Measurements from ENCODE around the gene INSYN2A.

INSYN2A gene, protein sequence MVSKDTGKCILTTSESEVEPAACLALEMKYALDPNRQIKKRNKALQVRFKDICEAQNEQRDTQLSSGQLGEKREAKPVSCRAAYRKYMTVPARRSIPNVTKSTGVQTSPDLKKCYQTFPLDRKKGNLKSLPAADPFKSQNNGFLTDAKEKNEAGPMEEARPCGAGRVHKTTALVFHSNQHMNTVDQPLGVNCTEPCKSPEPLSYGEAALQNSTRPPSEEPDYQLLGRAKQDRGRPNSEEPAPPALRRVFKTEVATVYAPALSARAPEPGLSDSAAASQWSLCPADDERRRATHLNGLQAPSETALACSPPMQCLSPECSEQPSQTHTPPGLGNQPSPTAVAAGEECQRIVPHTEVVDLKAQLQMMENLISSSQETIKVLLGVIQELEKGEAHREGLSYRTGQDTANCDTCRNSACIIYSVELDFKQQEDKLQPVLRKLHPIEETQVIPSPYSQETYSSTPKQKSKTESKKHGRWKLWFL

DNA sequence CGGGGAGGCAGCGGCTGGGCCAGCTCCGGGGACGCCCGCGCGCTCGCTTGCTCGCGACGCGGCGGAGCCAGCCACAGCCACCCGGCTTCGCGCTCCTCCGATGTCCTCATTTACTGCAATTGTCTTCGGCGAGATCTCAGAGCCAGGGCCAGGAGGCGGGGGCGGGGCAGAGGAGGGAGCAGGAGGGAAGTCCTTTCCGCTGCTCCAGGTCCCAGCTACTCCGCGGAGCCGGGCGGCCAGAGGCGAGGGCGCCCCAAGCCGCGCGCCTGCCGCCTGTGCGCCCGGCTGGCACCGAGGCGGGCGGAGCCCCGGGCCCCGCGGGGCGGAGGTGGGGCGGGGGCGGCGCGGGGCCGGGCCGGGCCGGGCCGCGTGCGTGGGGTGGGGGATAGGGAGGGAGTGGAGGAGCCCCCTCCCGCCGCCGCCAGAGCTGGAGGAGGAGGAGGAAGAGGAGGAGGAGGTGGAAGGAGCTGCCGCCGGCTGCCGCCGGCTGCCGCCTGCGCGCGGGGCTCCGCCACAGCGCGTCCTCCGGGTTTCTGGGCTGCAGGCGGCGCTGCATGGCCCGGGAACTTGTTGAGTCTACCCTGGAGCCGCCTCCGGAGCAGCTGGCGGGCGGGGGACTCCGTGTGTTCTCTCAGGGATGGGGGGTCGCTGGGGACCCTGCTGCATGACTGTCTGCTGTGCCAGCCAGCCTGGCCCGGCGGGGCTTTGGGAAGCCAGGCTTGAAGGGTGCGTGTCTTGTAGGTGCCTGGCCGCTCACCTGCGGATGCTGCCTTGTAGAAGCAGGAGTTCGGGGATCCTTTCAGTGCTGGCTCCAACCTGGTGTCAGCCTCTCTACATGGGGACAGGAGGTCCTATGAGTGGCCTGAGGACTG is at the start of gene INSYN2A:
TSS of gene INSYN2A (minus strand) at position 310 of the 872 bp plus-strand sequence. CDS start 20,196 bp downstream, outside the sequence.
- no peak for DNase-seq (ENCODE audit: low spot score)

GRCh38 chr10:127245456-127245855 is 49.1 kb upstream of the INSYN2A start:
- DNase-seq (ENCODE audit: low spot score) = no peak

DNA sequence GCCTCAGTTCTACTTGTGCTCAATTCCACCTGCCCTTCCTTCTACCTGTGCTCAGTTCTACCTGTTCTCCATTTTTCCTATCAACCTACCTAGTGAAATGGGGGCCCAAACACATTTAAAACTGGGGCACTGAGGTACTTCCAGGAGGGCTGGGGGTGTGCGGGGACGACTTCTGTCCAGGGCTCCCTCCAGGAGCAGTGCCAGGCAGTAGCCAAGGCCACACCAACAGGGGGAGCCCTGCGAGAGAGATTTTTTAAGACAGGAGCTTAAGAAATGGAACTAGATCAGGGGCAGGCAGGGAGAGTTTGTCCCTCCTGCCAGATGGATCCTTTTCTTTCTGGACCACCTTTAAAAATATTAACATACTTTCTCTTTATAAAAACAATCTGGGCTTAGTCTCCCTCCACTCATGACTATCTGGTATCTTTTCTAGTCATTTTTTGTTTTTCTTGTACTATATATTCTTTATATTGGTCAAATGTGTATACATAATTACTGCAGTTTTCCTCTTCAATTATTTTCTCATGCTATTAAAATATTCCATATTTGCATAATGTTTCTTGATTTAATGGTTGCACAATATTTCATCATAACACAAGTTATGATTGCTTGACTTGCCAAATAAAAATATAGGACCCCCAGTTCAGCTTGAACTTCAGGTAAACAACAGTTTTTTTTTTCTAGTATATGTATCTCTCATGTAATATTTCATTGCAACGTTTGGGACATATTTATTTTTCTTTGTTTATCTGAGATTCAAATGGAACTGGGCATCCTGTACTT is 47.3 kb upstream of the INSYN2A start:
- no peak for DNase-seq (ENCODE audit: low spot score)

DNA sequence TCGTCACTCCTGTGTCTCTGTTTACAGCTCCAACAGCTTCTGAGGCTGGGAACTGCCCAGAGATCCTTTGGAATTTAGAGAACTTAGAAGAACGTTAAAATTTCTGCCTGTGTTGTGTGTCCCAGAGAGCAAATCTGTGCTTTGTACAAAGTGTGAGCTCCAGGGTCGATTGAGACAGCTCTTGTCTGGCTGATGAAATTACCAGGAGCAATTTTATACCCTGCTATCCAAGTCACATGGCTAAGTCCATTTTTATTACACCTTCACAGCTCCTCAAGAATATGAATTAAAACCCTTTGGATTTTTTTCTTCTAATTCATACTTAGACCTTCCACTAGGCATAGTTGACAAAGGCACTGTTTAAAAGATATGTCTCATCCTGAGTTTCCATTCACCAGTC is 46.5 kb upstream of the INSYN2A start:
- DNase-seq (ENCODE audit: low spot score) = no peak

DNA sequence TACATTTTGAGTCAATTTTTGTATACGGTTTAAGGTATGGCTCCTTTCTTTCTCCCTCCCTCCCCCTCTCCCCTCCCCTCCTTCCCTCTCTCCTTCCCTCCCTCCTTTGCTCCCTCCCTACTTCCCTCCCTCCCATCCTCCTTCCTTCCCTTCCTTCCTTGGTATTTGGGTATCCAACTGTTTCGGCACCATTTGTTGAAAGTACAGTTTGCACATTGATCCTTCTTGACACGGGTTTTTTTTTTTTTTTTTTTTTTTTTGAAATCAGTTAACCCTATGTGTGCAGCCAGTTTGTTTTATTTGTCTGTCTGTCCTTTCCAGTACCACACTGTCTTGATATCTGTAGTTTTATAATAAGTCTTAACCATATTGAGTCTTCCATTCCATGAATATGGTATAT is 39.9 kb upstream of the INSYN2A start:
- DNase-seq (ENCODE audit: low spot score) = no peak

DNA sequence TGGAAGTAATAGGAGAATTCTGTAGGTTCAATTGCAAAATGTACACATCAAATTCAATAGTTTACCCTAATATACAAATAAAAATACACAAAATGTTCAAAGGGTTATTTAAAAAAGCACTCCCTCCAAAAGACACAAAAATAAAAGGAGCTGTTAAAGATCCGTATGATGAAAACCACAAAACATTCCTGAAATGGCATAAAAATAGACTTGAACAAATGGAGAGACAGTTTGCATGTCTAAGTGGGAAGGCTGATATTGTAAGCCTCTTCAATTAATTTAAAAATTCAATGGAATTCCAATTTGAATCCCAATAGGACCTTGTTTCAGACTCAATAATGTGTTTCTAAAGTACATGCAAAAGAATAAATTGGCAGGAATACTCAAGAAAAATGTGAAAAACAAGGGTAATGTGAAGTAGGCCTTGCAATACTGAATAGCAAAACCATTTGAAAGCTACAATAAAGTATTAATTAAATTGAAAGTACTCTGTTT is 38.0 kb upstream of the INSYN2A start:
- no peak for DNase-seq (ENCODE audit: low spot score)

DNA sequence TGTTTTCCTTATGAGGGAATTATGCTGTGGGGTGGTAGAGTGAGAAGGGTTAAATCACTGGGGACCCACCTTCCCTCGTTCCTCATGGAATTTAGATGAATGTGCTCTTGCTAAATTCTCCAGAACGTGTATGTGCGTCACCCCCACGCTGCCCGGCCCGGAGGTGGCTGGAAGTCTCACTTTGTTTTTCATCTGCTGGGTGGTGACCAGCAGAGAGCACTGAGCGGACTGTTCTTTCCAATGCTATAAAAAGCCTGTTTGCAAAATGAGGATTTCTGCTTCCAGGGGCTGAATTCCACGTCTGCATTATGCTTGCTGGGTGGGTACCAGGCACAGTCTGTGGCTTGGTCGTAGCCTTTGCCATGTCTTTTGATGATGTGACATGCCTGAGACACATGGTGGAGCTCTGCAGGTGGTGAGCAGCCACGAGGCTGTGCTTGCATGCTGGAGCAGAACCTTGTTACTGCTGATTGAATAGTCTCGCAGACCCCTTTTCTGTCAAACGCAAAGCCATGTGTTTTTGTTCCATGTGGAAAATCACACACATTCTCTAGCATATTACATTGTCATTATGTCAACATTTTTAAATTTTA is 31.9 kb upstream of the INSYN2A start:
- no peak for DNase-seq (ENCODE audit: low spot score)

GRCh38 chr10:127227663-127228062 is 31.3 kb upstream of the INSYN2A start:
- no peak for DNase-seq (ENCODE audit: low spot score)

- DNase-seq (ENCODE audit: low spot score) = no peak
Measured at GRCh38 chr10:127227027-127227426, 30.6 kb upstream of the INSYN2A start.

GRCh38 chr10:127221281-127221680 is 24.9 kb upstream of the INSYN2A start:
- DNase-seq (ENCODE audit: low spot score) = no peak

DNA sequence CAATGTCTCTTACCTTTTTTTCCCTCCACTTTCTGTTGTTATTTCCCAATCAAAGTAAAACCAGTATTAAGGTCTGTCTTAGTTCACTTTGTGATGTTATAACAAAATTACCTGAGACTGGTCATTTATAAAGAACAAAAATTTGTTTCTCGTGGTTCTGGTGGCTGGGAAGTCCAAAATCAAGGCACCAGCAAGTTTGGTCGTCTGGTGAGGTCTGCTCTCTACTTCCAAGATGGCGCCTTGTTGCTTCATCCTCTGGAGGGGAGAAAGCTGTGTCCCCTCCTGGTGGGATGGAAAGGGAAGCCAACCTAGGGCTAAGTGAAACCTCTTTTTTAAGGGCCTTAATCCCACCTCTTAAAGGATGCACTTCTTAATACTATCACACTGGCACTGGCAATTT is 22.3 kb upstream of the INSYN2A start:
- no peak for DNase-seq (ENCODE audit: low spot score)

- no peak for DNase-seq (ENCODE audit: low spot score)
Measured at GRCh38 chr10:127216786-127217185, 20.4 kb upstream of the INSYN2A start.

DNA sequence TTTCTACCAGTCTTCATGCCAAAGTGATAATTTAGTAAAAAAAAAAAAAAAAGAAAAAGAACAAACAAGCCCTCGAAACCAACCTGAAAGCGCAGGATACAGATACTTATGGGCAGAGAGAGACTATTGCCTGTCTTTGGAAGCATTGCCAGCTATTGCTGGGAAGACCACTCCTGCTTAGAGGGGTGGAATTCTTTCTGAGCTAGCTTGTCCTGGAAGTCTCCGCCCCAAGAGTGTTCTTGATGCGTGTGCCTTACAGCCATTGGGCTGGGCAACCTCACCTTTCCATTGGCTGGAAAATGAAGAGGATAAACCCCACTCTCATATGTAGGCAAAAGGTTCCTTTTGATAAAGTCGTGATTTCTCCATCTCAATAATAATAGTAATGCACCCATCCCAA is 19.9 kb upstream of the INSYN2A start:
- DNase-seq (ENCODE audit: low spot score) = no peak

GRCh38 chr10:127215866-127216265 is 19.5 kb upstream of the INSYN2A start:
- DNase-seq (ENCODE audit: low spot score) = no peak

GRCh38 chr10:127210936-127211466 is 14.6 kb upstream of the INSYN2A start:
- no peak for DNase-seq (ENCODE audit: low spot score)

GRCh38 chr10:127207081-127207480 is 10.7 kb upstream of the INSYN2A start:
- no peak for DNase-seq (ENCODE audit: low spot score)

GRCh38 chr10:127203067-127203466 is 6.7 kb upstream of the INSYN2A start:
- DNase-seq (ENCODE audit: low spot score) = no peak

DNA sequence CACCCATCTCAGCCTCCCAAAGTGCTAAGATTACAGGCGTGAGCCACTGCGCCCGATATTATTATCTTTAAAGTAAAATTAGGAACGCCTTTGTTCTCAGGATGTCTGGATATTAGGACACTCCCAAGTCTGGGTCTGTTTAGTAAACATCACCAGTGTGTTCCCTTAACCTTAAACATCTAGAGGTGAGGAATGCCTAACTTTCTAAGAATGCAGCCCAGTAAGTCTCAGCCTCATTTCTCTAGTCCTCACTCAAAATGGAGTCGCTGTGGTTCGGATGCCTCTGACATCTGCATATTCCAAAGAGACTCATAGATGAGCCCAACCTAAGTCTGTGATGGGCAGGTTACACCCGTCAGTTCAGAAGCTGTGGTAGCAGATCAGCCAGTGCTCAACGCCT is 4.3 kb upstream of the INSYN2A start:
- DNase-seq (ENCODE audit: low spot score) = no peak

DNA sequence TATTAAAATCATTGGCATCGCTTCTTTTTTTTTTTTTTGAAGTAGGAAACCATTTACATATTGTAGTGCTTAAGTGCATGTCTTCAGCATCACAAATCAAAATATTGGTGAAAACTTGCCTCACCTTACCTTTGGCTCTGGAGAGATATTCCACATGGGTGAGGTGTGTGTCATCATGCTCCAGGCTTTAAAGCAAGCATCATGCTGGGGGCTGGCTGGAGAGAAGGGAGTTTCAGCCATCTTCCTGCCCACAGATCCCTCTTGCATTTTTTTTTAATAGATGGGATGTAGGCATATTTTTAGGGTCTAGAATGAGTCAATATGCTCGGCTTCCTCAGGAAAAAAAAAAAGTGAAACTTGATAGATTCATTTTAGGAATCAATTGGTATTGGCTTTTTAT is 2.3 kb upstream of the INSYN2A start:
- no peak for DNase-seq (ENCODE audit: low spot score)

- no peak for DNase-seq (ENCODE audit: low spot score)
Measured at GRCh38 chr10:127198307-127198706, 1.9 kb upstream of the INSYN2A start.

DNA sequence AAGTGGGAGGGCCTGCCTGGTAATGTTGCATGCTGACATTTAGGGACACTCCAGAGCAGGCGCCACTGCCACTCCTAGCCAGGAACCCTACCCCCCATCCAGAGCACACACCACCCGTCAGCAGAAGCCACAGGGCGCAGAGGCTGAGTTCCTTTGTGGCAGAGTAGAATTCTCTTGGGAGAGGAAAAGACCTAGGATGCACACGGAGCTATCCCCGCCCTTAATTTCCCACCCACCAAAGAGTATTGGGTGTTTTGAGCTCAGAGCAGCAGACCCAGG is 702 bp upstream of the INSYN2A start:
- no peak for DNase-seq (ENCODE audit: low spot score)

Measured in CD4-positive, alpha-beta T cell treated with Interleukin-15 for 4 hours (primary cell).